Activated CD4-positive, alpha-beta memory T cell treated with anti-CD3 and anti-CD28 coated beads, Interleukin-2, amount 10 ng/mL, durations not matched to agents 7 days and 5 days (primary cell): ENCODE results near the gene ALOX15B. TPM values are rescaled to one million over a fixed set of nuclear protein-coding genes. Genes with fewer than 3 reads are reported as not detected.
"Not testable (repeated sequence)": the region's sequence is repeated elsewhere in the genome, so short reads cannot be mapped to it uniquely, and the experiment has no call there.

Experiments used
- CTCF ChIA-PET: fragments of 350-600 bp; sonication (Branson Sonifier 250); formaldehyde crosslinking; loops from one replicate; lab custom pipeline; 2021; ENCODE audit warnings: antibody characterized with exemption, inconsistent platforms; lab: Charles Lee
- POLR2A ChIA-PET: fragments of 350-600 bp; sonication (Branson Sonifier 250); formaldehyde crosslinking; loops from one replicate; lab custom pipeline; 2021; ENCODE audit warnings: antibody characterized with exemption; lab: Charles Lee
- DNase-seq: peaks from one replicate; pipeline ENCODE4 v3.0.0-alpha.2; 2020
- H3K27ac Mint-ChIP-seq: one replicate; pipeline ENCODE4 v1.8.0; 2021; ENCODE audit warnings: mild to moderate bottlenecking, mixed read lengths
- H3K27me3 Mint-ChIP-seq: one replicate; pipeline ENCODE4 v1.8.0; 2021; ENCODE audit warnings: mixed read lengths
- H3K36me3 Mint-ChIP-seq: one replicate; pipeline ENCODE4 v1.8.0; 2021; ENCODE audit warnings: low read depth, mixed read lengths
- H3K4me1 Mint-ChIP-seq: one replicate; pipeline ENCODE4 v1.8.0; 2021; ENCODE audit warnings: mixed read lengths
- H3K4me3 Mint-ChIP-seq: one replicate; pipeline ENCODE4 v1.8.0; 2021; ENCODE audit warnings: mild to moderate bottlenecking, mixed read lengths
- H3K9me3 Mint-ChIP-seq: one replicate; pipeline ENCODE4 v1.8.0; 2021; ENCODE audit warnings: mixed read lengths
- total RNA-seq, 2 experiments: library from RNA; stranded (reverse); gene quantifications; one replicate each; pipeline ENCODE4 v1.2.3, GENCODE V29; 2021

The ALOX15B gene
- total RNA-seq, 2 experiments from 2014 or later = not detected

DNA sequence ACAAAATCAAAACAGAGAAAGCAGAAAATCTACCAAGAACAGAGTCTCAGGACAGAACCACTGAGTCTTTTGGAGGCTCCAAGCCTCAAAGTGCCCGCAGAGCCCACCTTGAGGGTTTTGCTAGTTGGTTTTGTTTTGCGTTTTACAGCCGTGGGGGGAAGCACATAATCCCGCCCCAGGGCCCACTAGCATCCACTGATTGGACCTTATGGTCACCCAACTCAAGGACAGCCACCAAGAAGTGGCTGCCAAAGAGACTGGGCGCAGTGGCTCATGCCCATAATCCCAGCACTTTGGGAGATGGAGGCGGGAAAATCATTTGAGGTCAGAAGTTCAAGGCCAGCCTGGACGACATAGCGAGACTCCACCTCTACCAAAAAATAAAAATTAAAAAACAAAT lies 9.9 kb downstream of the ALOX15B start:
- H3K4me3 Mint-ChIP-seq = no peak overlapping the region
- peaks cover 5% of the 10 kb centered on the region for H3K27me3 Mint-ChIP-seq
- H3K9me3 Mint-ChIP-seq = no peaks in the 10 kb centered on the region
- H3K36me3 Mint-ChIP-seq = no peaks in the 10 kb centered on the region
- CTCF ChIA-PET = interaction anchor here (0.6 to 1.2 kb wide), 2 partner anchors 11 to 38 kb away, joined by 4 to 6 read pairs; no protein-coding TSS in a partner anchor
- H3K4me1 Mint-ChIP-seq = no peaks in the 10 kb centered on the region
- DNase-seq = no peak
- H3K27ac Mint-ChIP-seq = no peak overlapping the region
- POLR2A ChIA-PET = no interaction called here

DNA sequence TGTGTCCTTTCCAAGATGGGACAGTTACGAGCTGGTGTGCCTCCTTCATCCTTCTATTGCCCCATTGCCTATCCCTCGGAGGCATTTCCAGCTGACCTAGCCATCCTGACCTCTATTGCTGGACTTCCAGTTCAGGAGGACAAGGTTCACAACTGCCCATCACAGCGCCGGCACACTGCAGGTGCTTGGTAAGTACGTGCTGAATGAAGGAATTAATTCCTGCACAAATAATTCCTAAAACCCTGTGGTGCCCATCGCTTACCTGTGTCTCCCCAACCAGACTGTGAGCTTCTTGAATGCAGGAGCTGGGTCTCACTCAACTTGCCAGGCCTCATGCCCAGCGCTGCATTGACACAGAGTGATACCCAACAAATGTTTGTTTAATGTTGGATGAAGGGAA lies 13.0 kb downstream of the ALOX15B start:
- H3K36me3 Mint-ChIP-seq = no peaks in the 10 kb centered on the region
- H3K4me3 Mint-ChIP-seq = no peak overlapping the region
- ChIA-PET CTCF (interaction anchor here (1.0 kb wide), 1 partner anchor 9 kb away, joined by 3 read pairs; no protein-coding TSS in a partner anchor), POLR2A (no interaction called here)
- peaks cover 17% of the 10 kb centered on the region for H3K4me1 Mint-ChIP-seq
- peaks cover 9% of the 10 kb centered on the region for H3K27me3 Mint-ChIP-seq
- H3K9me3 Mint-ChIP-seq = no peaks in the 10 kb centered on the region
- H3K27ac Mint-ChIP-seq = no peak overlapping the region
- DNase-seq = no peak

DNA sequence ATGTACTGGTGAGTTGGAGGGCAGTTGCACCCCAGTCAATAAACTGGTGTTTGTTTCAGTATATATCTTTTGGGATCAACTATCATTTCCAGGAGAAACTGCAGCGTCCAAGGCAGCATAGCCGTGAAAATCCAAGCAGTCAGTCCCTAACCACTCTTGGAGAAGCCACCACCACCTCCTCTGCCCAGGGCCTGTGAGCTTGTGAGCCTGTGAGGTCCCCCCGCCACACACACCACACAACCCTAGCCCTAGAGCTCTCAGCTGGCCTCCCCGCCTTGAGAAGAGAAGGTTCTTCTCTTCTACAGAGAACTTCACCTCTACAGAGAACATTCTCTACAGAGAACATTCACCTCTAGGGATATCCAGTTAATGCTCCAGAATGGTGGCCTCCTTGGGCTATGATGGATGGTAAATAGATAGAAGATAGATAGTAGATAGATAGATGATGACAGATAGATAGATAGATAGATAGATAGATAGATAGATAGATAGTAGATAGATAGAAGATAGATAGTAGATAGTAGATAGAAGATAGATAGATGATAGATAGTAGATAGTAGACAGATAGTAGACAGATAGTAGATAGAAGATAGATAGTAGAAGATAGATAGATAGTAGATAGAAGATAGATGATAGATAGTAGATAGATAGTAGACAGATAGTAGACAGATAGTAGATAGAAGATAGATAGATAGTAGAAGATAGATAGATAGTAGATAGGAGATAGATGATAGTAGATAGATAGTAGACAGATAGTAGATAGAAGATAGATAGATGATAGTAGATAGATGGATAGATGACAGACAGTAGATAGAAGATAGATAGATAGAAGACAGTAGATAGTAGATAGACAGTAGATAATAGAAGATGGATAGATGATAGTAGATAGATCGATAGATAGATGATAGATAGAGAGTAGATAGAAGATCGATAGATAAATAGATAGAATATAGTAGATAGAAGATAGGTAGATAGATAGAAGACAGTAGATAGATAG lies 13.7 kb downstream of the ALOX15B start:
- H3K9me3 Mint-ChIP-seq = no peaks in the 10 kb centered on the region
- no peak overlapping the region for H3K4me3 Mint-ChIP-seq
- H3K27me3 Mint-ChIP-seq = peaks cover 16% of the 10 kb centered on the region
- H3K36me3 Mint-ChIP-seq = no peaks in the 10 kb centered on the region
- POLR2A ChIA-PET = no interaction called here
- H3K4me1 Mint-ChIP-seq = peaks cover 23% of the 10 kb centered on the region
- no peak overlapping the region for H3K27ac Mint-ChIP-seq
- no peak for DNase-seq
- CTCF ChIA-PET = no interaction called here

DNA sequence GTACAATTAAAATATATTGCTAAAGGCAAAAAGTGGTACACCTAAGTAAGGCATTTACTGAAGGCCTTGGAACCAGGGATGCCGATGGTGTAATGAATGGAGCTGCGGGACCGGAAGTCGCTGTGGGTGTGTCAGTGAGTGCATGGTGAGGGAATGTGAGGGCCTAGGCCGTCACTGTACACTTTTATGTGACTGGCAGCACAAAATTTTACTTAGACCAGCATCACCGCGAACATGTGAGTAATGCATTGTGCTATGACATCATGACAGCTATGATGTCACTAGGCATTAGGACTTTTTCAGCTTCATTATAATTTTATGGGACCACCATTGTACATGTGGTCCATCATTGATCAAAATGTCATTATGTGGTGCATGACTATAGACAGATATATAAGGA lies 14.7 kb downstream of the ALOX15B start:
- H3K4me3 Mint-ChIP-seq = no peak overlapping the region
- CTCF ChIA-PET = interaction anchor here (1.0 kb wide), 1 partner anchor 12 kb away, joined by 3 read pairs; no protein-coding TSS in a partner anchor
- DNase-seq = no peak

DNA sequence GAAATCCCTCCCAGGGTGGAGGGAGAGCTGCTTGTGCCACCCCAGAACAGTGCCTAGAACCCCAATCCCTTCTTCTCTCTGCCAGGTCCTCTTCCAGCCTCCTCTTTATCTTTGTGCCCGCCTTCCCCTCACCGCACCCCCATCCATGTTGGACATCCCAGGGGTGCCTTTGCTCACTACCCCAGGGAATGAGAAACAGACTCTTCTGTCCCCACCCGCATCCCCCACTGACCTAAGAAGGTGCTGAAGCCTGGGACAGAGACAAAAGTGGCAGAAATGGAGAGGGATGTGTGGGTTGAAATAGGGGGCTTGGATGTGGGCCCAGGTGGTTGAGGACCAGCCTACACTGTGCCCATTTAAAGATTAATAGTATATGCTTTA lies 17.0 kb downstream of the ALOX15B start:
- Mint-ChIP-seq H3K4me3 (no peak overlapping the region), H3K36me3 (no peaks in the 10 kb centered on the region), H3K4me1 (peaks cover 27% of the 10 kb centered on the region), H3K27me3 (peaks cover 40% of the 10 kb centered on the region), H3K9me3 (no peaks in the 10 kb centered on the region), H3K27ac (no peak overlapping the region)
- ChIA-PET POLR2A (interaction anchor here (0.6 to 1.6 kb wide), 4 partner anchors 14 to 63 kb away, joined by 3 to 7 read pairs (median 4); no protein-coding TSS in a partner anchor), CTCF (interaction anchor here (1.0 to 8.6 kb wide), 12 partner anchors 10 to 313 kb away, joined by 3 to 149 read pairs (median 10); partner anchors contain the start of genes ALOXE3 and RNF227)
- no peak for DNase-seq

More for the DNA sequence above, 14.7 kb downstream of the ALOX15B start:
- POLR2A ChIA-PET = interaction anchor here (0.6 kb wide), 1 partner anchor 57 kb away, joined by 3 read pairs; no protein-coding TSS in a partner anchor
- Mint-ChIP-seq H3K36me3 (no peaks in the 10 kb centered on the region), H3K27me3 (peaks cover 19% of the 10 kb centered on the region), H3K27ac (no peak overlapping the region), H3K4me1 (peaks cover 24% of the 10 kb centered on the region), H3K9me3 (no peaks in the 10 kb centered on the region)

DNA sequence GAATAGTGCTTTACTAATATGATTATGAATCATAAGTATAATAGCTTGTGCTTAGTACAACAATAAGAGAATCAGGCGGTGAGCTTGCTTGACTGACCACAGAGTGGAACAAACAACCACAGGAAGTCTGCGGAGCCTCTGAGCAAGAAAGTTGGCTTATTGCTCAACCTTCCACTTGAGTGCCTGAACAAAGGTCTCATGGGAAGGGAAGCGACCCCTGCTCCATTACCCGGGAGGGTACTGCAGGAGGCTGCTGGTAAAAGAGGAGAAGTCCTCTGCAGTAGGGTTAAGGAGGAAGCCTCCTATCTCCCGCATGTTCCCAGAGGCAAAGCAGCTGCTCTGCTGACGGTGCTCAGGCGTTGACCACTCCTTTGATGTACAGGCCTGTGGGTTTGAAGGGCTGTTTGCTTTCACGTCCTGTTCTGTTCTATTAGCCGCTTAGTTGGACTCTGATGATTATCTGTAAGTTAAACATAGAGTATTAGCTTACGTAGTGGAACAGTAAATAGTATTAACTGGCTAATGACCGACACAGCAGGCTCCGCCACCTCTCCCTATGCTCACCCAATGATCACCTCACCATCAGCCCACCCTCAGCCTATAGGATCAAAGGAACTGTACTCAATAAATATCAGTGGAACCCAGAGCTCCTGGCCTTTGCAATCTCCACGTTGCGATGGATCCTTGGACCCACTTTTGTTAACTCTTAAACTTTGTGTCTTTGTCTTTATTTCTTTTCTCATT lies 17.5 kb downstream of the ALOX15B start:
- ChIA-PET POLR2A (interaction anchor here (1.3 to 1.6 kb wide), 4 partner anchors 15 to 117 kb away, joined by 3 to 7 read pairs (median 4); no protein-coding TSS in a partner anchor), CTCF (interaction anchor here (1.0 to 8.6 kb wide), 15 partner anchors 10 to 313 kb away, joined by 3 to 149 read pairs (median 7); partner anchors contain the start of genes ALOXE3 and RNF227)
- H3K27me3 Mint-ChIP-seq = peaks cover 45% of the 10 kb centered on the region
- H3K27ac Mint-ChIP-seq = no peak overlapping the region
- H3K4me1 Mint-ChIP-seq = peaks cover 27% of the 10 kb centered on the region
- peak; percentile 76 for DNase-seq
- H3K36me3 Mint-ChIP-seq = no peaks in the 10 kb centered on the region
- H3K4me3 Mint-ChIP-seq = no peak overlapping the region
- H3K9me3 Mint-ChIP-seq = no peaks in the 10 kb centered on the region

DNA sequence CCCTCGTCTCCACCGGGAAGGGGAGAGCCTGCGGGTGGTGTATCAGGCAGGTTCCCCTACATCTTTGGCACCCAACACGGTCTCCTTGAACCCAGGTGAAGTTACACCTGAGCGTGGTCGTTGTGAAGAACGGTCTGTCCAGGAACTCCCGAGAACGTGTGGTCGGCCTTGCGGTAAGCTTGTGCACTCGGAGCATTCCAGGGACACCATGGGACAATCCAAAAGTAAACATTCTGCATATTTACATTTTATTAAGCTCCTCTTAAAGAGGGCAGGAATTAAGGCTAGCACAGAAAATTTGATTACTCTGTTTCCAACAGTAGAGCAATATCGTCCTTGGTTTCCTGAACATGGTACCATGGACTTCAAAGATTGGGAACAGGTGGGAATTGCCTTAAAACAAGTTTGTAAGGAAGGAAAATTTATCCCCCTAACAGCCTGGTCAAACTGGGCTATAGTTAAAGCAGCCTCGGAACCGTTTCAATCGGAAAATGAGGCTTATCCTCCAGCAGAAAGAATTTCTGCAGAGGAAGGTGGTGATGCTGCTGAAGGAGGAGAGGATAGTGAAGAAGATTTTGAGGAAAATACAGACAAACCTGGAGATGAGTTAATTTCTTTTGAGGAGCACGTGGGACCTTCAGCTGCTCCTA lies 18.2 kb downstream of the ALOX15B start:
- Mint-ChIP-seq H3K27ac (no peak overlapping the region), H3K9me3 (no peaks in the 10 kb centered on the region), H3K27me3 (peaks cover 52% of the 10 kb centered on the region), H3K36me3 (no peaks in the 10 kb centered on the region), H3K4me1 (peaks cover 27% of the 10 kb centered on the region), H3K4me3 (no peak overlapping the region)
- ChIA-PET POLR2A (interaction anchor here (1.0 to 1.6 kb wide), 5 partner anchors 15 to 142 kb away, joined by 3 to 7 read pairs (median 4); partner anchors contain the start of gene RNF227), CTCF (interaction anchor here (0.7 to 8.6 kb wide), 26 partner anchors 9 to 326 kb away, joined by 3 to 149 read pairs (median 5); partner anchors contain the start of genes ALOXE3, CNTROB, CYB5D1 and GUCY2D)
- DNase-seq = no peak

DNA sequence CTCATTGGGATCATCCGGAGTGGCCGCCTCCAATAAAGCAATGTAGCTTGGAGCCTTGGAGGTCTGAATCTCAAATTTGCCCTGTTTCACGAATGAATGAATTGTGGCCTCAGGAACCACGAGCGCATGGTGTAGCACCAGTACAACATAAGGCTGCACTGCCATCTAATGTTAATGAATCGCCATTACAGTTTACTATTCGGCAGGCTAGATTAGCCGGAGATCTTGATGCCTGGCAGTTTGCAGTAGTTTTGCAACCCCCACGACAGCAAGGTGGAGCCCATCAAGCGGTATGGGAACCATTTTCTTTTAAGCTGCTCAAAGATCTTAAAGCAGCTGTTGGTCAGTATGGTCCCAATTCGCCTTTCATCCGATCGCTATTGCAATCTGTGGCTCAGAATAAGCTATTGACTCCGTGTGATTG lies 18.8 kb downstream of the ALOX15B start:
- POLR2A ChIA-PET = interaction anchor here (1.0 to 1.6 kb wide), 3 partner anchors 41 to 142 kb away, joined by 3 to 5 read pairs (median 4); partner anchors contain the start of gene RNF227
- Mint-ChIP-seq H3K9me3 (no peaks in the 10 kb centered on the region), H3K36me3 (no peaks in the 10 kb centered on the region), H3K4me1 (peaks cover 27% of the 10 kb centered on the region), H3K4me3 (no peak overlapping the region), H3K27me3 (peaks cover 58% of the 10 kb centered on the region), H3K27ac (no peak overlapping the region)
- CTCF ChIA-PET = interaction anchor here (0.7 to 8.6 kb wide), 28 partner anchors 8 to 326 kb away, joined by 3 to 149 read pairs (median 5); partner anchors contain the start of genes ALOXE3, CNTROB, CYB5D1 and GUCY2D
- peak; percentile 54 for DNase-seq

DNA sequence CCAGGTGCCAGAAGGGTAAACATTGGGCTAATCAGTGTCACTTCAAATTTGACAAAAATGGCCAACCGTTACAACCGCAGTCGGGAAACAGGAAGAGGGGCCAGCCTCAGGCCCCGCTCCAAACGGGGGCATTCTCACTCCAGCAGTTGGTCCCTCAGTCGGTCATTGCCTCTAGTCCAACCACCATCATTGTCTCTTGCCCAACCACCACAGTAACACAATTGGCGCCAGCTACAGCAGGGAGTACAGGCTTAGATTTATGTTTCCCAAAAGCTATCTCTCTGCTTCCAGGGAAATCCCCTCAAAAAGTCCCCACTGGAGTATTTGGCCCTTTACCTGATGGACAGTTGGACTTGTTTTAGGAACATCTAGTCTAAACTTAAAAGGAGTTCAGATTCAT lies 20.3 kb downstream of the ALOX15B start:
- no peak overlapping the region for H3K4me3 Mint-ChIP-seq
- no peaks in the 10 kb centered on the region for H3K9me3 Mint-ChIP-seq
- ChIA-PET CTCF (interaction anchor here (1.9 to 8.6 kb wide), 8 partner anchors 14 to 79 kb away, joined by 4 to 149 read pairs (median 35); partner anchors contain the start of gene ALOXE3), POLR2A (interaction anchor here (1.0 to 1.3 kb wide), 2 partner anchors 11 to 372 kb away, joined by 3 read pairs; partner anchors contain the start of gene TP53)
- no peak for DNase-seq
- H3K36me3 Mint-ChIP-seq = no peaks in the 10 kb centered on the region
- no peak overlapping the region for H3K27ac Mint-ChIP-seq
- peaks cover 69% of the 10 kb centered on the region for H3K27me3 Mint-ChIP-seq
- H3K4me1 Mint-ChIP-seq = peaks cover 27% of the 10 kb centered on the region

DNA sequence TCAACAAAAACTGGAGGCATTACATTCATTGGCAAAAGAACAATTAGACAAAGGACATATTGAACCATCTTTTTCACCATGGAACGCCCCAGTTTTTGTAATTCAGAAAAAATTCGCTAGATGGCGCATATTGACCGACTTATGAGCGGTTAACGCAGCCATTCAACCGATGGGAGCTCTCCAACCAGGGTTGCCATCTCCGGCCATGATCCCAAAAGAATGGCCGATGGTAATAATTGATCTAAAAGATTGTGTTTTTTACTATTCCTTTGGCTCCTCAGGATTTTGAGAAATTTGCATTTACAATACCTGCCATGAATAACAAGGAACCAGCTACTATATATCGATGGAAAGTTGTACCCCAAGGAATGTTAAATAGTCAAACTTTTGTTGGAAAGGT lies 21.4 kb downstream of the ALOX15B start:
- POLR2A ChIA-PET = interaction anchor here (1.0 to 1.5 kb wide), 3 partner anchors 79 to 373 kb away, joined by 3 to 4 read pairs (median 3); partner anchors contain the start of gene TP53
- CTCF ChIA-PET = interaction anchor here (0.7 to 8.6 kb wide), 31 partner anchors 9 to 937 kb away, joined by 3 to 149 read pairs (median 4); partner anchors contain the start of genes ALOXE3 and RNF227
- H3K4me1 Mint-ChIP-seq = peaks cover 25% of the 10 kb centered on the region

DNA sequence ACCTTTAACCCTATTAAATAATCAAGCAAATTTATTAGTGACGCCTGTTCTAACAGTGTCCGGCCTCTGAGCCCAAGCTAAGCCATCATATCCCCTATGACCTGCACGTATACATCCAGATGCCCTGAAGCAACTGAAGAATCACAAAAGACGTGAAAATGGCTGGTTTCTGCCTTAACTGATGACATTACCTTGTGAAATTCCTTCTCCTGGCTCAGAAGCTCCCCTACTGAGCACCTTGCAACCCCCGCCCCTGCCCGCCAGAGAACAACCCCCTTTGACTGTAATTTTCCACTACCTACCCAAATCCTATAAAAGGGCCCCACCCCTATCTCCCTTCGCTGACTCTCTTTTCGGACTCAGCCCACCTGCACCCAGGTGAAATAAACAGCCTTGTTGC lies 23.0 kb downstream of the ALOX15B start:
- ChIA-PET POLR2A (interaction anchor here (1.3 to 1.5 kb wide), 2 partner anchors 14 to 111 kb away, joined by 3 to 4 read pairs; no protein-coding TSS in a partner anchor), CTCF (interaction anchor here (1.0 to 8.6 kb wide), 15 partner anchors 11 to 239 kb away, joined by 3 to 149 read pairs (median 5); partner anchors contain the start of genes ALOXE3 and SLC25A35)
- peaks cover 10% of the 10 kb centered on the region for H3K4me1 Mint-ChIP-seq
- H3K9me3 Mint-ChIP-seq, H3K4me3 Mint-ChIP-seq, H3K27ac Mint-ChIP-seq, DNase-seq, H3K36me3 Mint-ChIP-seq: not testable (repeated sequence)
- peaks cover 69% of the 10 kb centered on the region for H3K27me3 Mint-ChIP-seq

More for the DNA sequence above, 21.4 kb downstream of the ALOX15B start:
- no peak overlapping the region for H3K4me3 Mint-ChIP-seq
- H3K36me3 Mint-ChIP-seq = no peaks in the 10 kb centered on the region
- no peaks in the 10 kb centered on the region for H3K9me3 Mint-ChIP-seq
- peaks cover 76% of the 10 kb centered on the region for H3K27me3 Mint-ChIP-seq
- H3K27ac Mint-ChIP-seq = no peak overlapping the region
- peak; percentile 61 for DNase-seq
